K562 (cell line): ENCODE data around the gene CEP72. TPM values are rescaled to one million over a fixed set of nuclear protein-coding genes. Genes with fewer than 3 reads are reported as not detected.

Source experiments
- ATAC-seq: fragments of 200-7000 bp; cut with Tn5 transposase; 3 replicates; pipeline ENCODE4 v1.9.1; 2020; ENCODE audit warnings: moderate library complexity
- BruUV-seq: library from RNA; stranded (reverse); fragments of 400-500 nt; replicated peaks from 2 replicates; lab custom pipeline; 2021; lab: Mats Ljungman, UMichigan
- CTCF ChIA-PET: fragments of 300-600 bp; formaldehyde crosslinking; extraction: SDS; loops from one replicate; lab custom pipeline; 2021; ENCODE audit warnings: low intra/inter-chr PET ratio; lab: Yijun Ruan, JAX
- POLR2A ChIA-PET: fragments of 300-600, 350-650 bp; sonication (Branson Sonifier 250); formaldehyde crosslinking; extraction: SDS; loops from one replicate; lab custom pipeline; 2021; ENCODE audit warnings: antibody characterized with exemption, inconsistent platforms; lab: Yijun Ruan, JAX
- DNase-seq, 4 experiments: peaks; one replicate each; pipeline versions ENCODE4 v3.0.0 to v3.0.0-alpha.2; 2011 to 2018; ENCODE audit warnings: low spot score in 3 of 4, mixed read lengths in 3 of 4; ENCODE audit errors: extremely low read depth in 1 of 4
- FAIRE-seq: peaks from 2 replicates; lab custom pipeline; 2011; peaks lifted over from hg19 to GRCh38; lab: Jason Lieb, UNC
- H2AFZ ChIP-seq: 2 replicates; pipeline ENCODE4 v1.6.0; 2011; ENCODE audit warnings: low read depth, low read length, control low read depth, inconsistent platforms
- H3K27ac ChIP-seq: fragments of 200-600 bp; 3 replicates; pipeline ENCODE4 v1.8.0; 2011; ENCODE audit warnings: low read depth, mild to moderate bottlenecking, control low read depth, inconsistent platforms, low read length, moderate library complexity, mixed read lengths; ENCODE audit errors: extremely low read depth
- H3K27me3 ChIP-seq, 2 experiments: fragments of 300-600 bp in 1 of 2; 2 replicates in 1 of 2; 3 replicates in 1 of 2; pipeline versions ENCODE4 v1.6.0 to v1.8.0; 2011; ENCODE audit warnings: inconsistent platforms in 2 of 2, low read length in 2 of 2, mild to moderate bottlenecking in 1 of 2, mixed read lengths in 1 of 2, moderate library complexity in 1 of 2; ENCODE audit not compliant: control insufficient read depth in 2 of 2, insufficient read depth in 2 of 2
- H3K36me3 ChIP-seq: fragments of 300-600 bp; 3 replicates; pipeline ENCODE4 v1.8.0; 2011; ENCODE audit warnings: mild to moderate bottlenecking, low read length, inconsistent platforms; ENCODE audit not compliant: control insufficient read depth, insufficient read depth
- H3K4me1 ChIP-seq, 2 experiments: fragments of 200-600 bp in 1 of 2; replicated peaks in 1 of 2; 2 replicates in 1 of 2; 3 replicates in 1 of 2; pipeline versions ENCODE4 v1.5.1 to v1.8.0; 2011; ENCODE audit warnings: inconsistent platforms in 2 of 2, low read length in 2 of 2, mild to moderate bottlenecking in 1 of 2, mixed read lengths in 1 of 2, moderate library complexity in 1 of 2; ENCODE audit not compliant: control insufficient read depth in 2 of 2, insufficient read depth in 2 of 2
- H3K4me2 ChIP-seq: 2 replicates; pipeline ENCODE4 v1.6.1; 2011; ENCODE audit warnings: low read length, control low read depth, inconsistent platforms, mixed read lengths; ENCODE audit not compliant: insufficient read depth
- H3K4me3 ChIP-seq: fragments of 200-600 bp; sonication (generic), shearing (Covaris generic); 2 replicates; pipeline ENCODE4 v1.5.1; 2016; ENCODE audit warnings: control low read depth, inconsistent platforms
- H3K79me2 ChIP-seq: fragments of 200-600 bp; 3 replicates; pipeline ENCODE4 v1.8.0; 2011; ENCODE audit warnings: low read length, inconsistent platforms; ENCODE audit not compliant: control insufficient read depth, insufficient read depth
- H3K9ac ChIP-seq, 2 experiments: 2 replicates each; pipeline versions ENCODE4 v1.6.0 to v1.6.1; 2011; ENCODE audit warnings: low read depth in 2 of 2, low read length in 2 of 2, control low read depth in 1 of 2, inconsistent platforms in 1 of 2, mild to moderate bottlenecking in 1 of 2, mixed read lengths in 1 of 2; ENCODE audit not compliant: insufficient read depth in 1 of 2
- H3K9me1 ChIP-seq: one replicate; pipeline ENCODE4 v1.6.0; 2011; ENCODE audit warnings: inconsistent platforms, mild to moderate bottlenecking, low read length, moderate library complexity; ENCODE audit not compliant: control insufficient read depth, insufficient read depth
- H3K9me3 ChIP-seq: replicated peaks from 2 replicates; pipeline ENCODE4 v1.5.1; 2011; ENCODE audit warnings: low read depth, low read length, inconsistent platforms; ENCODE audit not compliant: control insufficient read depth, insufficient read depth
- H4K20me1 ChIP-seq: replicated peaks from 2 replicates; pipeline ENCODE4 v1.6.1; 2011; ENCODE audit warnings: low read length, inconsistent platforms, mixed read lengths; ENCODE audit not compliant: control insufficient read depth, insufficient read depth
- DACH1 ChIP-seq: fragments of 450-650 bp; IDR thresholded peaks from 2 replicates; pipeline ENCODE4 v1.6.1; 2018; ENCODE audit not compliant: partially characterized antibody
- EZH2 ChIP-seq: IDR thresholded peaks from 2 replicates; pipeline ENCODE4 v1.6.1; 2012; ENCODE audit warnings: low read depth, mild to moderate bottlenecking, inconsistent platforms, low read length, borderline replicate concordance
- HDAC2 ChIP-seq: fragments of 450-650 bp; IDR thresholded peaks from 2 replicates; pipeline ENCODE4 v1.6.1; 2016; ENCODE audit warnings: mild to moderate bottlenecking
- NRF1 ChIP-seq, 2 experiments: fragments of 450-650 bp; IDR thresholded peaks in 1 of 2; conservative IDR thresholded peaks in 1 of 2; 2 replicates each; pipeline ENCODE4 v1.6.1; 2014; ENCODE audit warnings: mild to moderate bottlenecking in 2 of 2
- PRMT5 ChIP-seq: sonication (generic); formaldehyde crosslinking; IDR thresholded peaks from 2 replicates; pipeline ENCODE4 v1.5.0; 2020; ENCODE audit warnings: missing genetic modification reagents
- ZNF354B ChIP-seq: fragments of 250-450 bp; sonication (Bioruptor Pico); IDR thresholded peaks from 2 replicates; pipeline ENCODE4 v1.4.0; 2020
- WGBS: fragments of 100-300 bp; shearing (Covaris generic); methylation state at CpG from one replicate; pipeline ENCODE4 v1.1.6; 2016; ENCODE audit warnings: low coverage, mixed read lengths; ENCODE audit not compliant: insufficient coverage; ENCODE audit errors: missing lambda C conversion rate; 5-methylcytosine and 5-hydroxymethylcytosine counted together
- in situ Hi-C: fragments of 300-500 bp; cut with MboI; formaldehyde crosslinking; loops from 4 replicates; pipeline ENCODE4 v1.15.0; 2018; ENCODE audit warnings: inconsistent platforms, mixed read lengths
- intact Hi-C: fragments of 100-400 bp; cut with micrococcal nuclease; formaldehyde crosslinking; loops from 2 replicates; pipeline ENCODE4 v1.14.2; 2022
- polyA plus RNA-seq, 8 experiments: library from polyadenylated mRNA; depleted of rRNA in 4 of 8; stranded (reverse) in 5 of 8; unstranded in 3 of 8; fragments of >200 nt; fragmentation: Nextera tagmentation in 2 of 8; fragmentation: Illumina TruSeq in 1 of 8; extraction: Ambion mirVana in 2 of 8; extraction: Trizol in 1 of 8; gene quantifications; 2 replicates each; pipeline versions ENCODE4 v1.2.1 to v1.2.3, GENCODE V29; 2011 to 2014; ENCODE audit warnings: inconsistent platforms in 1 of 8, missing spikeins in 1 of 8
- total RNA-seq, 7 experiments: library from RNA; depleted of rRNA in 6 of 7; stranded (reverse); fragments of >200 nt in 6 of 7; fragmentation: Illumina TruSeq in 2 of 7; extraction: Trizol in 2 of 7; gene quantifications; 2 replicates each; pipeline versions ENCODE4 v1.2.1 to v1.2.3, GENCODE V29; 2011 to 2021; ENCODE audit warnings: low replicate concordance in 1 of 7
- TF ChIP-seq, protein P1 (sequence below), 2 experiments: IDR thresholded peaks in 1 of 2; conservative IDR thresholded peaks in 1 of 2; 2 replicates each; pipeline ENCODE4 v1.6.1; 2016; ENCODE audit warnings: low read depth in 2 of 2, mild to moderate bottlenecking in 1 of 2, missing compliant biosample characterization in 1 of 2, missing genetic modification characterization in 1 of 2, moderate library complexity in 1 of 2
- TF ChIP-seq, protein P2 (sequence below): sonication (generic); formaldehyde crosslinking; IDR thresholded peaks from 2 replicates; pipeline ENCODE4 v1.9.0; 2022; ENCODE audit warnings: mild to moderate bottlenecking, missing genetic modification reagents

Gene CEP72
- total and polyA plus RNA-seq, 9 of the 15 experiments (the other 6 are each of a cell fraction or from before 2014, with no cell fraction given), result 0.89 to 38.1 (median 14.2) TPM

DNA sequence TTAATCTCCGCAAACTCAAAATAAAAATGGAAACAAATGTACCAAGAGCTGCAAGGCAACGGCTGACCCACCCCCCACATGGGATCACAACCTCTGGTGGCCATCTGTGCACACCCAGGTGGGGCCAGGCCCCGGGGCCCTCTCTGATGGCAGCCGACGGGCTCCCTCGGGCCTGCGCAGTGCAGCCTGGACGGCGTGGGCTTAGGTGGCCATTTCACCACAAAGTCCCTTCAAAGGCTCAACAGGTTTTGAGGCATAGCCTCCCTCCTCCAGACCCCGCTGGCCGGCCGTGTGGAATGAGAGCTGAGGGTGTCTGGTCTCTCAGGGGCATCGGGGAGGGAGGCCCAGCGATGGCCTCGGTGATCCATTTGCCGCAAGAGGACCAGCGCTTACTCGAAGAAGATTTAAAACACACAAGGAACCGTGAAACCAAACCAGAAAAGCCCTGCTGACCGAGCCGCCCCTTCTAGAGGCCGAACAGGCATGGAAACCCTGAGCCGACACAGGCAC lies 42.7 kb upstream of the CEP72 start:
- Histone ChIP-seq H3K36me3 (no peaks in the 10 kb centered on the region), H3K27me3 (peaks cover 55 to 75% of the 10 kb centered on the region in 2 experiments), H3K79me2 (no peaks in the 10 kb centered on the region), H3K9me3 (no peaks in the 10 kb centered on the region), H3K9me1 (no peaks in the 10 kb centered on the region), H3K9ac (no peak overlapping the region), H4K20me1 (no peaks in the 10 kb centered on the region), H3K4me1 (peaks cover 0 to 30% of the 10 kb centered on the region in 2 experiments; a peak in 2 of 5 replicates), H3K4me2 (no peak overlapping the region), H2AFZ (no peak overlapping the region), H3K4me3 (no peak overlapping the region), H3K27ac (no peak overlapping the region)
- no peak for DNase-seq
- 7% methylated on average over 23 of the region's 23 CpGs for WGBS
- in situ Hi-C loops, result no loop called here
- intact Hi-C loops, result no loop called here
- ChIA-PET POLR2A (no interaction called here), CTCF (no interaction called here)
- no peak; the same call in 2 of the 3 replicates for ATAC-seq
- no TSS peak for BruUV-seq
- FAIRE-seq, result no peak
- TF ChIP-seq EZH2 (peak; percentile 52; the same call in 1 of the 2 replicates), HDAC2 (no peak), DACH1 (no peak), NRF1 (conservative IDR thresholded peaks at IDR 0.05 in 1 of 2, IDR thresholded peaks at IDR 0.05 in 1 of 2) (peak; percentile 34 to 53; a peak in 3 of 4 replicates)

DNA sequence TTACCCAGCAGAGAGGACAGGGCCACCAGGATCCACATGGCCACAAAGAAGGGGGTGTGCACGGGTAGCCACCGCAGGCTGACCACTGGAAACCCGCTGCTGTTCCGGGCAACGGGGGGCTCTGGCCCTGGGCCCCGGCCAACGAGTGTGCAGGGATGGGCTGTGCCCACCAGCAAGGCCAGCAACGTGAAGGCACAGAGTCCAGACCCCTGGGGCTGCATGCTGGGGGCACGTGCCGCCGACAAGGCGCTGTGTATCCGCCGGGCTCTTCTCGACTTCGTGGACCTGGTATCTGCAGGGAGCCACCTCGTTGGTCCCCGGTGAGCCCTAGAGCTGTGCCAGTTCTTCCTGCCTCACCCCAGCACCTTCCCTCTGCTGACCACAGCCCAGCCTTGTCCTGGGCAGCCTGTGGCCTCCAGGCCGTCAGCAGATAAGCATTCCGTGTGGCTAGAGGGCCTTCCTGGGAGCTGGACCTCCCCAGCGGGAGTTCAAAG lies 42.2 kb upstream of the CEP72 start:
- ChIA-PET CTCF (no interaction called here), POLR2A (interaction anchor here (1.2 kb wide), 1 partner anchor 35 kb away, joined by 3 read pairs; no protein-coding TSS in a partner anchor)
- Histone ChIP-seq H3K9me3 (no peaks in the 10 kb centered on the region), H4K20me1 (no peaks in the 10 kb centered on the region), H3K27me3 (peaks cover 55 to 79% of the 10 kb centered on the region in 2 experiments), H3K9ac (0 out of 4 replicates have a peak overlapping the region, but pooled peaks of 1 of the 2 experiments have one; percentile 10), H3K9me1 (no peaks in the 10 kb centered on the region), H3K4me1 (peaks cover 0 to 30% of the 10 kb centered on the region in 2 experiments; a peak in 2 of 5 replicates), H3K79me2 (no peaks in the 10 kb centered on the region), H3K27ac (no peak overlapping the region), H2AFZ (no peak overlapping the region), H3K4me3 (no peak overlapping the region), H3K4me2 (no peak overlapping the region), H3K36me3 (no peaks in the 10 kb centered on the region)
- in situ Hi-C loops, result no loop called here
- ATAC-seq, result no peak
- no TSS peak for BruUV-seq
- FAIRE-seq, result no peak
- no peak for DNase-seq
- TF ChIP-seq PRMT5, result no peak
- TF ChIP-seq, protein P1, sequence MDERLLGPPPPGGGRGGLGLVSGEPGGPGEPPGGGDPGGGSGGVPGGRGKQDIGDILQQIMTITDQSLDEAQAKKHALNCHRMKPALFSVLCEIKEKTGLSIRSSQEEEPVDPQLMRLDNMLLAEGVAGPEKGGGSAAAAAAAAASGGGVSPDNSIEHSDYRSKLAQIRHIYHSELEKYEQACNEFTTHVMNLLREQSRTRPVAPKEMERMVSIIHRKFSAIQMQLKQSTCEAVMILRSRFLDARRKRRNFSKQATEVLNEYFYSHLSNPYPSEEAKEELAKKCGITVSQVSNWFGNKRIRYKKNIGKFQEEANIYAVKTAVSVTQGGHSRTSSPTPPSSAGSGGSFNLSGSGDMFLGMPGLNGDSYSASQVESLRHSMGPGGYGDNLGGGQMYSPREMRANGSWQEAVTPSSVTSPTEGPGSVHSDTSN (CRISPR knock-in tag; IDR thresholded peaks at IDR 0.05; ENCODE audit: low read depth), result no peak
- TF ChIP-seq, protein P1 (tag; conservative IDR thresholded peaks at IDR 0.05; ENCODE audit: low read depth), result no peak
- TF ChIP-seq, protein P2, sequence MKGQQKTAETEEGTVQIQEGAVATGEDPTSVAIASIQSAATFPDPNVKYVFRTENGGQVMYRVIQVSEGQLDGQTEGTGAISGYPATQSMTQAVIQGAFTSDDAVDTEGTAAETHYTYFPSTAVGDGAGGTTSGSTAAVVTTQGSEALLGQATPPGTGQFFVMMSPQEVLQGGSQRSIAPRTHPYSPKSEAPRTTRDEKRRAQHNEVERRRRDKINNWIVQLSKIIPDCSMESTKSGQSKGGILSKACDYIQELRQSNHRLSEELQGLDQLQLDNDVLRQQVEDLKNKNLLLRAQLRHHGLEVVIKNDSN (CRISPR knock-in tag), result 0 out of 2 replicates have a peak, but pooled peaks have one; percentile 7
- TF ChIP-seq ZNF354B (CRISPR knock-in tag), result no peak
- intact Hi-C loops, result no loop called here
- 1% methylated on average over 21 of the region's 21 CpGs for WGBS
